Muscle of arm (tissue), 12 donors: ENCODE results near the gene ERMARD. TPM values are rescaled to one million over a fixed set of nuclear protein-coding genes. Genes with fewer than 3 reads are reported as not detected.
A peak's percentile ranks its signal among the peaks of the same experiment; 100 is the strongest.

ENCODE experiments used
- DNase-seq: peaks from one replicate; pipeline ENCODE4 v3.0.0-alpha.2; 2013
- polyA plus RNA-seq, 12 donors: library from polyadenylated mRNA; unstranded; fragments of 120-200 nt; gene quantifications; one replicate each; pipeline ENCODE4 v1.2.1, GENCODE V29; 2013; ENCODE audit not compliant: insufficient read length in 12 of 12

ERMARD gene
- polyA plus RNA-seq, 12 donors, result 13.7 to 37.0 (median 21.4) TPM; not detected in 1

DNA sequence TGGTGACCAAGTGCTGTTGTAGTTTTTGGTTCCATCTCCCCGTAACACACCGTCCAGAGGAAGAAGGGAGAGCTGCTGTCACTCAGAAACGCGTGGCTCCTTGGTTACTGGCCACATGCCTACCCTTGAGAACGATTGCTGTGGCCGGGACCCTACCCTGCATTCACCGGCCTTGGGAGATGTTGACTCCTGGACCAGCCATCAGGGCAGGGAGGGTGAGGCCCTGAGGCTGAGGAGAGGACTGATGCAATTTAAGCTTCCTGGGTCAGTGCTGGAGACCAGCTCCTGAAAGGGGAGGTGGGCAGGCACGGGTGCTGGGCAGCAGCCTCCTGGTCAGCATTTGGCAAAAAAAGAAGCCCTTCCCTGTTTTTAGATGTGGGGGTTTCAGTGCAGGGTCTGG, 31.5 kb downstream of the ERMARD start:
- DNase-seq, result no peak

DNA sequence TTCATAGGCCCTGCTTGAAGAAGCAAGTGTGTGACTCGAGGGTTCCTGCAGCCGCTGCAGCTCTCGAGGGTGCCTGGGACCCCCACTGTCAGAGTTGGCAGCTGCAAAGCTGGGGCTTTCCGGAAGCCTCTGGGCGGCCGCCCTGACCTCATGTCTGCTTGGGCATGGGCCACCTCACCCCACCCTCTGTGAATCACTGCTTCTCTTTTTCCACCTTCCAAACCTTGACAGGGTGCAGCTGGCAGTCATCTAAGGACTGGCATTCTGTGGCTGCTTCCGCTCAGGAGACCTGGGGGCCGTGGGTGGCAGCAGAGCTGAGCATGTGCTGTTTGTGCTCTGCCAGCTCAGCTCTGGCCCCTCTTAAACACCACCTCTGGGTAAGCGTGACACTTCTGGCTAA, 32.0 kb downstream of the ERMARD start:
- DNase-seq, result no peak

GRCh38 chr6:169783971-169784820, 32.8 kb downstream of the ERMARD start:
- no peak for DNase-seq

DNA sequence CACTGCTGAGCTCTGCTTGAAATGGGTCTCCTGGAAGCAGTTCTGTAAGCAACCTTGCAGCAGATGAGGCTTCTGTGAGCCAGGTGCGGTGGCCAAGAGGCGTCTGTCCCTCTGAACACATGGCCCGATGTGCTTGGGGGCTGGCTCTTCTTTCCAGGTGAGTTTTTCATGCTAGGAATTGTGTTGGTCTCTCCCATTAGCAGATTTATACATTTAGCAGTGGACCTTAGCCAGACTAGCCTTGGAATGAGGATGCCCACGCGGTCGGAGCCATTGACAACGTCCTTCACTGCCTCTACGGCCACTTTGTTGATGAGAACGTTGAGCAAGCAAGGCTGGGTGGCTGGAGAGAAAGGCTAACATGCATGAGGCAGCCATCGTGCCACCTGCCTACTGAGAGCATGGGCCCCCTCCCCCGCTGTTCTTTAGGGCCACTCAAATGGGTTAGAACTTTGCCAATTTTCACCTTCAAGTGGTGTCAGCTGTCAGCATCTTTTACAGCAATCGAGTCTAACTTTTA, 33.5 kb downstream of the ERMARD start:
- no peak for DNase-seq

- no peak for DNase-seq
These were observed 34.1 kb downstream of the ERMARD start for GRCh38 chr6:169785566-169785965.

DNA sequence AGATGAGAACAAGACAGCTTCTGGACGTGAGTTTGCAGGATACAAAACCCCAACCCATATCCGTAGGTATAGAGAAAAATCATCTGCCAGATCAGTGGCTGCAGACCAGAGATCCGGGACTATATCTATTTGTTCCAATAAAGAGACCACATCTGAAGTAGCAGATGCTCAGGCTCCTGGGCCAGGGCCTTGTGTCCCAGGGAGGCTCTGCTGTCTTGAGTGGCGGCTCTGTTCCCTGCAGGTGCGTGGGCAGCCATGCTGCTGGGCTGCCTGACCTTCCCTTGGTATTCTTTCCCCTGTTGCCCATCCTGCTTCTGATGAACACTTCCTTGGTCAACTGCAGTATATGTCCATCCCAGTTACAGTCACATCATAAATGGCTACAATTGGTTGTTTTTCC, 34.9 kb downstream of the ERMARD start:
- DNase-seq, result no peak

- DNase-seq, result no peak
These were observed 36.4 kb downstream of the ERMARD start for GRCh38 chr6:169787797-169788196.

DNA sequence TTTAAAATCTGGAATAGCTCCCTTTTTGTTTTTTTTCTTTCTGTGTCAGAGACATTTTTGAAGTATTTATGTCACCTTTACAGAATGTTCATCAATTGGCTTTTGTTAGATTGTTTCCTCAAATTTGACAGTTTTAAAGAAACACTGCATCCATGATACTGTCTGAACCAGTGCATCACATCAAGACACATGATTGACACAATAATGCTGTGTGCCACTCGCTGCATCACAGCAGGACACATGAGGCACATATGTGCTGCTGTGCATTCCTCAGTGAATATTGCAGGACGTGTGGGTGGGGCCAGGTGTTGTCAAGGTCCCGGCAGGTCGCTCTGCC, 37.4 kb downstream of the ERMARD start:
- DNase-seq, result no peak

DNA sequence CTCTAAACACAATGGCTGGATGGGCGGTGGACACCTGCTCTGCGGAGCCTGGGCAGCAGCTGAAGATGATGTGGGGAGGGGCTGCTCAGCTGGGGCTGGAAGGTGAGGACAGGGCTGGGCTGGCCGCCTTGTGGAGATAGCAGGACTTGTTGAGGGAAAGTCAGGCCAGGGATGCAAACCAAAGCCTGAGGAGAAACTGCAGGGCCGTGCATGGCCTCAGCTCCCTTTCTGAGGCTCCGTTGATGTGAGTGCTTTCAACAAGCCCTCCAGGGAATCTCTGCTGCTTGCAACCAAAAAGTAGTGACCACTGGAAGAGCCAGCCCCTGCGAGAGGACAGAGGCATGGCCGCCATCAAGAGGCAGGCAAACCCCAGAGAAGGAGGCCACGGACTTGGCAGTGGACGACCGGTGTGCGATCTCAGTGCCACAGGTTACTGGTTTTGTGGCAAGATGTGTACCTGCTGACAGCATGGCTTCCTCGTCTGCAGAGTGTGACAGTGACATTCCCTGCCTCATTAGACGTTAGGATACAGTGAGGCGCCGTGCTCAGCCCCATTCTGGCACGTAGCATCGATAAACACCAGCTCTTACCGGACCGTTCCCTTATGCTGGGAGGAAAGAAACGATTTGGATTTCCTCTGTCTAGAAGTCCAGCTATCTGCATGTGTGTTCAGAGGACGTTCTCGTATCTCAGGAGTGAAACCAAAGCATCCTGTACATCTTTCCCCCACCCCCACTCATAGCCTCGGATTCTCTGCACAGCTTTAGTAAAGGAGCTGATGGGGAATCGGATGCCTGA, 37.9 kb downstream of the ERMARD start:
- no peak for DNase-seq

DNA sequence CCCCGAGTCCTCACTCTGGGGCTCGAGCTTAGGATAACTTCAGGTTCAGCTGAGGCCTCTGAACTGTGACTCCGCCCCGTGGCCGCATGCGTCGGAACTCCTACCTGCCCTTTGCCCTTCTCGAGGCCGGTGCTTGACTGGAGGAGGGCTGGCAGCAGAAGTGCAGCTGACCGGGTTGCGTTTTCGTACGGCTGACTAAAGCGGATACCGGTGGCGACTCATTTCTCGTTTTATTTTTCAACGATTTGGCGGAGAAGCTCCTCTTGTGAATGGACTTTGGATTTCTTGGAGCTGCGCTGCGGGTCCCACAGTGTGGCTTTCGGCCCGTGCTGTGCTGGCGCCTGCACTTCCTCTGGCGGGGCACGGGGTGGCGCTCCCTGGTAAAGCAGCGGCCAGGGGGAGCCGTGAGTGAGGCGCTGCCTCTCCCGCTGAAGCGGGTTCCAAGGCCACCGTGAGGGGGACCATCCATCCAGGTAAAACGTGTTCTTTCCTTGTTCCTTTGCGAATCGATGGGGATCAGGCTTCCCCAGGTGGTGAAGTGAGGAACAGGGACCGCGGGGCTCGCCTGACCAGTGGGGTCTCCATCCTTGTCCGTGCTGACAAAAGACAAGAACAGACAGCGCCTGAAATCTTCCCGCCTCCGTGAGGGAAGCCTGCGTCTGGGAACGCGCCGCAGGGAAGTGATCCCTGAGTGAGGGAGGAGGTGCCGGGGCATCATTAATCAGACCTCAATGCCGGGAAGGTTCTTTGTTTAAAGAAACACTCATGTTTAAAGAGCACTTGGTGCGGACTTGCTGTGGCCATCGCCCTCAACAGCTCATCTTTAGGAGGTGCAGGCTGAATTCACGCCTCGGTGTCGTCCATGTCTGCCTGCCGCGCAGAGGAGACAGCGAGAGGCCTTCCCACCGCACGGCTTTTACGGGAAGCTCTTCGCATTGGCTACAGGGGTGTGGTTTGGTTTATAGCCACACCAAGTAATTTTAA, 38.8 kb downstream of the ERMARD start:
- DNase-seq, result peak; percentile 87

- DNase-seq, result no peak
These were observed 40.3 kb downstream of the ERMARD start for GRCh38 chr6:169791721-169792131.

DNA sequence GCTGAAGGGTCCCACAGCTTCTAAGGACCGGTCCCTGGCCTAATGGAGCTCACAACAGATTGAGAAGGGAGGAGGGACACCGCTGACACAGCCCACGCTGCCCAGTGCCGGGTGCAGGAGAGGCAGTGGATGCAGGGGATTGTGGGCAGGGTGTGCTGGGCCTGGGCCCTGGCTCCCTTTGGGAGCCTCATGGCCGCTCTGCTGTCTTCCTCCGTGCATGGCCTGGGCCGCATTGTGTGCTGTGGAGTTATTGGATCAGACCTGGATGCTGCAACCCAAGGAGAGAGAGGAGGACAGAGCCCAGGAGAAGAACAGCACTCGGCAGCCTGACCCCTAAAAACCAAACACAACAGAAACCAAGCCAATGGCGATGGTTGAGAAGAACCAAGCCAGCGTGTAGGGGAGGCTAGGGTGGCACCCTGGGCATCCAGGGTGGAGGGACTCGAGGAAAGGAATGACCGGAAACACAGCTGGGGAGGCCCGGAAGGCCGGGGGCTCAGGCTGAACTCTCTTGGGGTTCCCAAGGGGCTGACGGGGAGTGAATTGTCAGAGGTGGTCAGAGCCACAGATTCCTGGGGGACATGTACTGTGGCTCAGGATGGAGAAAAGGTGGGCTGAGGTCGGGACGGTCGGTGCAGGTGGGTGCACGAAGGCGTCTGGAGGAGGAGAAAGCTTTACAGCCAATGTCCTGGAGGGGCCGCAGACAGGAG, 41.0 kb downstream of the ERMARD start:
- no peak for DNase-seq

DNA sequence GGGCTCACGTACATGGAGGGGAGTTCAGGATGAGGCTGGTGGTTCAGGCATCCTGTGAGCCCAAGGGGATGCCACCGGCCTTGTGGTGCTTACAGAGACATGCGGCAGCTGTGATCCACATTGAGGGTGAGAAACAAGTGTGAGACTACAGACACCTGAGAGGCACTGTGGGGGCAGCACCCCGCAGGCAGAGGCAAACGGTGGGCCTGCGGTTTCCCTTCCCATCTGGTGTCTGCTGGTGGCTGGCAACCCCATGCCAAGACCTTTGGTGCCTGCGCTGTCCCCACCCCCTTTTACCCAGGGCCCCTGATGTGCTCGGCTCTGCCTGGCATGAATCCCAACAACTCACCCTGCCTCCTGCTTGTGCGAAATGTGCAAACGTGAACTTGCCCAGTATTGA, 42.0 kb downstream of the ERMARD start:
- DNase-seq, result no peak

- DNase-seq, result no peak
These were observed 43.1 kb downstream of the ERMARD start for GRCh38 chr6:169794317-169795055.

DNA sequence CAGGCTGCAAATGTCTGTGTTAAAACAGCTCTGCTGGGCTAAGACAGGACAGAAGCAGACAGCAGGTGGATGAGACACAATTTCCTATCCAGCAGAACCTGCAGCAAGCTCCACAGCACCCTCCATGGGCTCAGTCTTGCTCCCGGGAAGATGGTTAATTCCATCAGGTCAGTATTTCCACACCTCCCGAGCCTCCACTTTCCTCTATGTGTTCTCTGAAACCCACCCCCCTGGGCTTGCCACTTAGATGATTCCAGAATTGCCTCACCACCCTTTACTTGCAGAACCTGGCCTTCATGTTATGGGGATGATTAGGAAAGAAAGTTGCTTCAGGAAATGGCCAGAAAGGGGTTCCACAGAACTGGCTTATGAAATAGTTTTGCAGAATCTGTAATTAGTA, 43.8 kb downstream of the ERMARD start:
- no peak for DNase-seq

DNA sequence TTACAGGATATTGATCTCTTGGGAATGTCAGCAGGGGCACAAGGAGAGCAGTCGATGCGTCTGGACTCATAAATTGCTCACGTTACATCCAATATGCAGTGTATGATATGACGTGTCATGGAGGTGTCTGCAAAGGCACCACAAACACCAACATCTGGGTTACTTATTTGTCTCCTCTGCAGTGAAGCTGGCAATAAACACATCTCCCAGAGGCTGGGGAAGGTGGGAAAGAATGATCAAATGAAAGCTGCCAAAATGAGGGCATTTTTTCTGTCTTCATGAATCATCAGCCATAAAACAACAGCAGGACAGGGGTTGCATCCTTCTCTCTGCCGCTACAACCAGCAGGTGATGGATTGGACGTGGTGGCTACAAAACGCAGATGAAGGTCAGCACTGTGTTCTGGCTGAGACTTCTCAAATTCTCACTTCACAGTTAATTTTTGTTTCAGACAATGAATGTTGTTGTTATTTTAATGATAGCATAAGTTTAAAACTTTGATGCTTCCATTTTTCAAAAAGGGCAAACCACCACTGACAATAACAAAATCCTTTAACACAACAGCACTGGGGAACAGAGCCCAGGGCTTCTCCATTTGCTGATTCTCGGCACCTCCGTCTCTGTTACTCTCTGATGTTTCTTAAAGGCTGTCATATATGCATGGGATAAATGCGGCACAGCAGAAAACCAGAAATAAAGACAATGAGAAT, 47.5 kb downstream of the ERMARD start:
- no peak for DNase-seq

DNA sequence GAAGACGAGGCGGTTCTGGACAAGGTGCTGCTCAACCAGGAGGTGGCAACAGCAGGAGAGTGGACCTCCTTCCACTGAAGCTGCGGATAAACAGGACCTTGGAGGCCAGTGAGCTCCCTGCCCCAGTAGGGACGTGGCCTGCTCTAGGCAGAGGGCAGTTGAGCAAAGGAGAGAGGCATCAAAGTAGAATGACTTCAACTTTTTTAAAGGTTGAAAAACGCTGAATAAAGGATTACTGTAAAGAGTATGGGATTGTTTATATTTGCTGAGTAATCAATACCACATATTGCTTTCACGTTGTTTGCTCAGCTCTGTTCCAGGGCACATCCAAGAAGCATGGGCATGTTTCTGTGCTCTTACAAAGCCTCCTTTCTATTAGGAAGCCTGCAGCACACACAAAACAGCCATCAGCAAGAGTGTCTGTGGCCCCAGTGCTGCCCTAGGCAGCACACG, 48.1 kb downstream of the ERMARD start:
- no peak for DNase-seq

- DNase-seq, result no peak
These were observed 48.8 kb downstream of the ERMARD start for GRCh38 chr6:169800116-169800667.
